Measurements from ENCODE around the gene NTM.

Gene NTM

DNA sequence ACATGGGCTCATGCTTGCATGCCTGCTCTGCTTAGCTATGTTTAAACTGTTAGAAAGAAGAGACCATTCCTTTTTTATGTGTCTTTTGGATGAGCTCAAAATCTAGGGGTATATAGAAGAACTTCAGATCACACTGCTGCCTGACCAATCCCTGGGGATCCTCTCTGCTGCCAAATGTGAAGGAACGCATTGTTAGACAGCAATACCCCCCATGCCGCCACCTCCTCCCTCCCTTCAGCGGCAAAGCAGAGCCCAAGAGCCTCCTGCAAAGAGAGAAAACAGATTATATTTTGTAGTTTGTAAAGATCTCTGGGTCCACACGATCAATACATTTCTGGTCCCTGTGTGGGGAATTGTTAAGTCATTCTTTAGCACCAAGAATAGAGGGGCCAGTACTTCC, 677.6 kb downstream of the NTM start:
- H3K79me1 ChIP-seq (replicated peaks; ENCODE audit: low read length, poor library complexity, severe bottlenecking): peaks cover 12% of the 10 kb centered on the region
- H3K4ac ChIP-seq (ENCODE audit: low read depth in 1 of 2, low read length in 2 of 2): no peak overlapping the region
- peaks cover 23% of the 10 kb centered on the region for H3K4me1 ChIP-seq (ENCODE audit: control insufficient read depth, insufficient read depth, low read depth, low read length)
- H2BK5ac ChIP-seq (ENCODE audit: low read depth, low read length, poor library complexity, severe bottlenecking): no peak overlapping the region
- H2AFZ ChIP-seq (ENCODE audit: low read depth, low read length): no peak overlapping the region
- DNase-seq: no peak
- no peak overlapping the region for H4K91ac ChIP-seq (ENCODE audit: low read length)
- no peak overlapping the region for H3K4me3 ChIP-seq (ENCODE audit: insufficient read depth in 1 of 2, low read depth in 1 of 2, low read length in 2 of 2)
- H3K14ac ChIP-seq (ENCODE audit: low read length in 2 of 2): no peak overlapping the region
- no peak overlapping the region for H3K27ac ChIP-seq (ENCODE audit: low read length, poor library complexity, severe bottlenecking)
- 98% methylated on average over 3 of the region's 4 CpGs for WGBS
- H4K8ac ChIP-seq (ENCODE audit: low read length): no peak overlapping the region
- H3K27me3 ChIP-seq (ENCODE audit: control insufficient read depth in 1 of 2, insufficient read depth in 1 of 2, low read length in 2 of 2): no peaks in the 10 kb centered on the region
- H3K36me3 ChIP-seq (ENCODE audit: control insufficient read depth in 1 of 2, insufficient read depth in 2 of 2, low read depth in 1 of 2, low read length in 2 of 2): peaks cover 0 to 5% of the 10 kb centered on the region in 2 experiments
- no peak overlapping the region for H2BK12ac ChIP-seq (ENCODE audit: low read length in 2 of 2)
- H3K9me3 ChIP-seq (ENCODE audit: control insufficient read depth, low read length): no peaks in the 10 kb centered on the region
- no peak overlapping the region for H3K23ac ChIP-seq (ENCODE audit: low read length in 2 of 2)
- H3K18ac ChIP-seq (ENCODE audit: low read depth in 1 of 2, low read length in 2 of 2): no peak overlapping the region
- H2BK120ac ChIP-seq (ENCODE audit: low read depth, low read length): no peak overlapping the region
- peak overlapping the region; percentile 7 for H2AK5ac ChIP-seq (ENCODE audit: low read length, severe bottlenecking)
- no peak overlapping the region for H3K9ac ChIP-seq (ENCODE audit: low read length)
- no peak overlapping the region for H3K4me2 ChIP-seq (ENCODE audit: low read length, poor library complexity, severe bottlenecking)
- H2BK15ac ChIP-seq (ENCODE audit: low read depth, poor library complexity, severe bottlenecking): no peak overlapping the region

DNA sequence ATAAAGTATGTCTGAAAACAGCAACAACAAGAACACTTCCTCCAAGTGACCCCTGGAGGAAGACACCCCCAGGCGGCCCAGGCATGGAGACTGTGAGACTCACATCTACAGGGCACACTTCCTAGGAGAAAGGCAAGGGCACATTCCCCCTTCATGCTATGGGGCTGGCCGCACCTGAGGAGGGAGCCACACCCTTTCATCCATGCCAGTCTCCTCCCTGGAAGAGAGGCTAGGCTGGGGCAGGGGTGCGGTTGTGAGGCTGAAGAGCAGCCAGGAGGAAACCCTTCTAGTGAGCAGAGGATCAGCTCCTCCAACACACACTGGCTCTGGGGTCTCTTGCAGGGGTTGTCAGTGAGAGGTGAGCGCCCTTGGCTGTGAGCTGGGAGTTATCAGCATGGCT, 678.8 kb downstream of the NTM start:
- H2BK5ac ChIP-seq (ENCODE audit: low read depth, low read length, poor library complexity, severe bottlenecking): no peak overlapping the region

DNA sequence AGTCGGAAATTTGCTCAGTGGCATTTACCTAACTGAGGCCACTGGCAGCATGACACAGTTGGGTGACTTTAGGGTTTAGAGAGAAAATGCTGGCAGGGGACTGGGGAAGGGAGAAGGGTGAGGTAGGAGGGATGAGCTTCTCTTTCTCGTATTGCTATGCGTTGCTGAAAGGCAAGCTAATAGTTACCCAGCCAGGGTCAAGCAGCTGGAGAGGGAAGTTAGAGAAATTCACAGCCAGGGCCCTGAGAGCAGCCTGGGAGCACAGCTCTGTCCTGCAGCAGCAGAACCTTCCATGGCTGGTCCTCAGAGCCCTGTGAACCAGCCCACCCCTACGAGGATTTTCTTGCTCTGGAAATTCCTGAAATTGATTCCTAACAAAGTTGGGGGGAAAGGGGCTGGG, 679.6 kb downstream of the NTM start:
- peak overlapping the region; percentile 39 for H4K8ac ChIP-seq (ENCODE audit: low read length)
- no peaks in the 10 kb centered on the region for H3K9me3 ChIP-seq (ENCODE audit: control insufficient read depth, low read length)
- no peak overlapping the region for H2BK12ac ChIP-seq (ENCODE audit: low read length in 2 of 2)
- H3K4me2 ChIP-seq (ENCODE audit: low read length, poor library complexity, severe bottlenecking): peak overlapping the region; percentile 23
- peak overlapping the region; percentile 65 for H3K27ac ChIP-seq (ENCODE audit: low read length, poor library complexity, severe bottlenecking)
- peaks cover 0 to 5% of the 10 kb centered on the region in 2 experiments for H3K36me3 ChIP-seq (ENCODE audit: control insufficient read depth in 1 of 2, insufficient read depth in 2 of 2, low read depth in 1 of 2, low read length in 2 of 2)
- H2AK5ac ChIP-seq (ENCODE audit: low read length, severe bottlenecking): peak overlapping the region; percentile 70
- H3K27me3 ChIP-seq (ENCODE audit: control insufficient read depth in 1 of 2, insufficient read depth in 1 of 2, low read length in 2 of 2): no peaks in the 10 kb centered on the region
- no peak overlapping the region for H2BK15ac ChIP-seq (ENCODE audit: low read depth, poor library complexity, severe bottlenecking)
- H3K23ac ChIP-seq (ENCODE audit: low read length in 2 of 2): no peak overlapping the region
- H3K4ac ChIP-seq (ENCODE audit: low read depth in 1 of 2, low read length in 2 of 2): peak overlapping the region in 1 of 2 experiments; percentile 41
- WGBS: 90% methylated on average over 4 of the region's 4 CpGs
- H3K79me1 ChIP-seq (replicated peaks; ENCODE audit: low read length, poor library complexity, severe bottlenecking): peaks cover 8% of the 10 kb centered on the region
- H2BK120ac ChIP-seq (ENCODE audit: low read depth, low read length): no peak overlapping the region
- no peak overlapping the region for H3K14ac ChIP-seq (ENCODE audit: low read length in 2 of 2)
- H2BK5ac ChIP-seq (ENCODE audit: low read depth, low read length, poor library complexity, severe bottlenecking): no peak overlapping the region
- peak overlapping the region; percentile 43 for H4K91ac ChIP-seq (ENCODE audit: low read length)
- peak overlapping the region; percentile 18 to 34 for H3K18ac ChIP-seq (ENCODE audit: low read depth in 1 of 2, low read length in 2 of 2)
- H3K4me1 ChIP-seq (ENCODE audit: control insufficient read depth, insufficient read depth, low read depth, low read length): peaks cover 26% of the 10 kb centered on the region
- no peak overlapping the region for H2AFZ ChIP-seq (ENCODE audit: low read depth, low read length)
- H3K4me3 ChIP-seq (ENCODE audit: insufficient read depth in 1 of 2, low read depth in 1 of 2, low read length in 2 of 2): no peak overlapping the region
- no peak for DNase-seq
- no peak overlapping the region for H3K9ac ChIP-seq (ENCODE audit: low read length)

More for the DNA sequence above, 678.8 kb downstream of the NTM start:
- Histone ChIP-seq H4K8ac (ENCODE audit: low read length) (no peak overlapping the region), H2BK15ac (ENCODE audit: low read depth, poor library complexity, severe bottlenecking) (no peak overlapping the region), H3K14ac (ENCODE audit: low read length in 2 of 2) (peak overlapping the region in 1 of 2 experiments; percentile 31), H3K79me1 (replicated peaks; ENCODE audit: low read length, poor library complexity, severe bottlenecking) (peaks cover 8% of the 10 kb centered on the region), H3K18ac (ENCODE audit: low read depth in 1 of 2, low read length in 2 of 2) (peak overlapping the region in 1 of 2 experiments; percentile 63), H3K4me3 (ENCODE audit: insufficient read depth in 1 of 2, low read depth in 1 of 2, low read length in 2 of 2) (no peak overlapping the region), H3K4me1 (ENCODE audit: control insufficient read depth, insufficient read depth, low read depth, low read length) (peaks cover 25% of the 10 kb centered on the region), H3K27me3 (ENCODE audit: control insufficient read depth in 1 of 2, insufficient read depth in 1 of 2, low read length in 2 of 2) (no peaks in the 10 kb centered on the region), H2BK12ac (ENCODE audit: low read length in 2 of 2) (peak overlapping the region; percentile 69 to 87), H3K23ac (ENCODE audit: low read length in 2 of 2) (no peak overlapping the region), H4K91ac (ENCODE audit: low read length) (peak overlapping the region; percentile 76), H3K4ac (ENCODE audit: low read depth in 1 of 2, low read length in 2 of 2) (peak overlapping the region in 1 of 2 experiments; percentile 8), H2AK5ac (ENCODE audit: low read length, severe bottlenecking) (peak overlapping the region; percentile 13), H3K27ac (ENCODE audit: low read length, poor library complexity, severe bottlenecking) (no peak overlapping the region), H2BK120ac (ENCODE audit: low read depth, low read length) (no peak overlapping the region), H3K36me3 (ENCODE audit: control insufficient read depth in 1 of 2, insufficient read depth in 2 of 2, low read depth in 1 of 2, low read length in 2 of 2) (peaks cover 0 to 5% of the 10 kb centered on the region in 2 experiments), H3K9me3 (ENCODE audit: control insufficient read depth, low read length) (no peaks in the 10 kb centered on the region), H3K4me2 (ENCODE audit: low read length, poor library complexity, severe bottlenecking) (no peak overlapping the region), H3K9ac (ENCODE audit: low read length) (no peak overlapping the region), H2AFZ (ENCODE audit: low read depth, low read length) (no peak overlapping the region)
- 96% methylated on average over 2 of the region's 4 CpGs for WGBS
- no peak for DNase-seq

DNA sequence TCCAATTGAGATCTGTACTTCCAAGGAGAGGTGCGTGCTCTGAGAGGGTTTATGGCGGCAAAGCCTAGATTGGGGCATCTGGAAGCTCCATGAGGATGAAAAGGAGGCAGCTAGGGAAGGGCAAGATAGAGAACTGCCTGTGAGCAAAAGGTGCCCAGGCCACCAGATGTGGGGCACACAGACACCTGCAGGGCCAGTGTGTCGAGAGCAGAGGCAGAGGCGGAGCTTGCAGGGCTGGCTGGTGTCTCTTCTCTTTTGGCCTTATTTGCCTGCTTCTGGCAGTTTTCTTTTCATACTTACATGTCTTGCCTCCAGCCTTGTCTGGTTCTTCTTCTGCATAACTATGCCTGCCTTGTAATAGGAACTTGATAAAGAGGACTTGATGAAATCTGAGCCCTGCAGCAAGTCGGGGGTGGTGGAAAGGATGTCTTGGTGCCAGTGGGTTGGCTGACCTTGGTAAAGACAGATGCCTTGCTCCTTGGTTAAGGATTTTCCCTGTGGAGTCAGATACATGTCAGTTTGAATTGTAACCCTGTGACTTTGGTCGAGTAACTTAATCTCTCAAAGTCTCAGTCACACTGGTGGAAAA, 680.3 kb downstream of the NTM start:
- no peak overlapping the region for H3K4me3 ChIP-seq (ENCODE audit: insufficient read depth in 1 of 2, low read depth in 1 of 2, low read length in 2 of 2)
- H3K36me3 ChIP-seq (ENCODE audit: control insufficient read depth in 1 of 2, insufficient read depth in 2 of 2, low read depth in 1 of 2, low read length in 2 of 2): peaks cover 0 to 5% of the 10 kb centered on the region in 2 experiments
- no peak overlapping the region for H3K4ac ChIP-seq (ENCODE audit: low read depth in 1 of 2, low read length in 2 of 2)
- no peak overlapping the region for H3K23ac ChIP-seq (ENCODE audit: low read length in 2 of 2)
- 96% methylated on average over 5 of the region's 6 CpGs for WGBS
- peak overlapping the region; percentile 65 for H3K27ac ChIP-seq (ENCODE audit: low read length, poor library complexity, severe bottlenecking)
- H2AFZ ChIP-seq (ENCODE audit: low read depth, low read length): no peak overlapping the region
- H3K79me1 ChIP-seq (replicated peaks; ENCODE audit: low read length, poor library complexity, severe bottlenecking): peaks cover 8% of the 10 kb centered on the region
- peak overlapping the region; percentile 11 for H2BK5ac ChIP-seq (ENCODE audit: low read depth, low read length, poor library complexity, severe bottlenecking)
- H3K9ac ChIP-seq (ENCODE audit: low read length): no peak overlapping the region
- no peaks in the 10 kb centered on the region for H3K27me3 ChIP-seq (ENCODE audit: control insufficient read depth in 1 of 2, insufficient read depth in 1 of 2, low read length in 2 of 2)
- peak overlapping the region; percentile 8 for H3K4me2 ChIP-seq (ENCODE audit: low read length, poor library complexity, severe bottlenecking)
- peak overlapping the region; percentile 29 to 59 for H2BK12ac ChIP-seq (ENCODE audit: low read length in 2 of 2)
- H2AK5ac ChIP-seq (ENCODE audit: low read length, severe bottlenecking): peak overlapping the region; percentile 70
- no peak for DNase-seq
- H4K91ac ChIP-seq (ENCODE audit: low read length): no peak overlapping the region
- no peak overlapping the region for H2BK15ac ChIP-seq (ENCODE audit: low read depth, poor library complexity, severe bottlenecking)
- H4K8ac ChIP-seq (ENCODE audit: low read length): no peak overlapping the region
- no peak overlapping the region for H2BK120ac ChIP-seq (ENCODE audit: low read depth, low read length)
- no peak overlapping the region for H3K14ac ChIP-seq (ENCODE audit: low read length in 2 of 2)
- peak overlapping the region; percentile 6 to 51 for H3K18ac ChIP-seq (ENCODE audit: low read depth in 1 of 2, low read length in 2 of 2)
- no peaks in the 10 kb centered on the region for H3K9me3 ChIP-seq (ENCODE audit: control insufficient read depth, low read length)
- H3K4me1 ChIP-seq (ENCODE audit: control insufficient read depth, insufficient read depth, low read depth, low read length): peaks cover 31% of the 10 kb centered on the region

Measured in mesenchymal stem cell (in vitro differentiated cells and primary cell).